ENCODE results near the gene C17orf78.
"Not testable (repeated sequence)": the region's sequence is repeated elsewhere in the genome, so short reads cannot be mapped to it uniquely, and the experiment has no call there.

Gene C17orf78

DNA sequence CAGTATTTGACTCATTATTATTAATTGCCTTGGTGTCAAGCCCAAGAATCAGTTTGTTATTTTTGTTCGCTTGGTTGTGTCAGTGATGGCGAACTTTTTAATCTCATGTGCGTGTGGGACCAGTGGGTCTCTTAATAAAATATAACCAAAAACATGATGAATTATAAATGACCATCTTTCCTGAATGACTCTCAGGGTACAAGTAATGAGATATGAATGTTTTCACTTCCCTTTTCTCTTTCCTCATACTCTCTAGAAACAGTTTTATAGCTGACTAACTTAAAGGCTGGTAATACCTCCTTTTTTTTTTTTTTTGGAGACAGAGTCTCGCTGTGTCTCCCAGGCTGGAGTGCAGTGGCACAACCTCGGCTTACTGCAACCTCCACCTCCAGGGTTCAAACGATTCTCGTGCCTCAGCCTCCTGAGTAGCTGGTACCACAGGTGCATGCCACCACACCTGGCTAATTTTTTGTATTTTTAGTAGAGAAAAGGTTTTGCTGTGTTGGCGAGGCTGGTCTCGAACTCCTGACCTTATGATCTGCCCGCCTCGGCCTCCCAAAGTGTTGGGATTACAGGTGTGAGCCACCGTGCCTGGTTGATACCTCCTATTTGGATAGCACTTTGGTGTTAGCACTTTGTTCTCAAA is 65.7 kb downstream of the C17orf78 start:
- not testable (repeated sequence) for DNase-seq

Measured in activated CD4-positive, alpha-beta T cell treated with anti-CD3 and anti-CD28 coated beads, Interleukin-2, amount 50 U/mL, for 4 hours (primary cell).